NCI-H345 treated with DMSO at 0.1 percent for 48 hours (cell line): ENCODE data around the gene GLT8D1.
A peak's percentile ranks its signal among the peaks of the same experiment; 100 is the strongest.

Source experiments
- DNase-seq: peaks from one replicate; lab custom pipeline; 2025; ENCODE audit not compliant: unreplicated experiment; lab: John Stamatoyannopoulos, UW

The GLT8D1 gene

GRCh38 chr3:52714335-52715302 is 9.0 kb upstream of the GLT8D1 start:
- DNase-seq, result no peak

GRCh38 chr3:52712291-52713212 is 7.0 kb upstream of the GLT8D1 start:
- no peak for DNase-seq

GRCh38 chr3:52710512-52710911 is 4.9 kb upstream of the GLT8D1 start:
- no peak for DNase-seq

- DNase-seq, result no peak
Measured at GRCh38 chr3:52707585-52707984, 2.0 kb upstream of the GLT8D1 start.

GRCh38 chr3:52705438-52705687 is 228 bp downstream of the GLT8D1 start:
- no peak for DNase-seq

GRCh38 chr3:52704611-52705437 is 767 bp downstream of the GLT8D1 start:
- no peak for DNase-seq

- no peak for DNase-seq
Measured at GRCh38 chr3:52703341-52703740, 2.2 kb downstream of the GLT8D1 start.

- no peak for DNase-seq
Measured at GRCh38 chr3:52697632-52697965, 8.0 kb downstream of the GLT8D1 start.

GRCh38 chr3:52696830-52697631 is 8.6 kb downstream of the GLT8D1 start:
- no peak for DNase-seq

- no peak for DNase-seq
Measured at GRCh38 chr3:52695798-52696671, 9.6 kb downstream of the GLT8D1 start.

- DNase-seq, result no peak
Measured at GRCh38 chr3:52694528-52695189, 10.9 kb downstream of the GLT8D1 start.

- no peak for DNase-seq
Measured at GRCh38 chr3:52693071-52693470, 12.5 kb downstream of the GLT8D1 start.

- DNase-seq, result no peak
Measured at GRCh38 chr3:52690560-52690959, 15.0 kb downstream of the GLT8D1 start.

- DNase-seq, result no peak
Measured at GRCh38 chr3:52689151-52689550, 16.4 kb downstream of the GLT8D1 start.

GRCh38 chr3:52688266-52688665 is 17.3 kb downstream of the GLT8D1 start:
- DNase-seq, result no peak

- DNase-seq, result peak; percentile 68
Measured at GRCh38 chr3:52685709-52686691, 19.6 kb downstream of the GLT8D1 start, which contains the start of the genes GNL3 and PBRM1. TSS of gene GNL3 (plus strand) at chr3:52686032. CDS start at chr3:52686093, 61 bp downstream. TSS of gene PBRM1 (minus strand) at chr3:52685913.

- peak; percentile 48 for DNase-seq
Measured at GRCh38 chr3:52685285-52685708, 20.3 kb downstream of the GLT8D1 start.

GRCh38 chr3:52684184-52684583 is 21.4 kb downstream of the GLT8D1 start:
- no peak for DNase-seq
